HG03558 (cell line): ENCODE data around the gene EIF1.
A peak's percentile ranks its signal among the peaks of the same experiment; 100 is the strongest.
"Not testable (repeated sequence)": the region's sequence is repeated elsewhere in the genome, so short reads cannot be mapped to it uniquely, and the experiment has no call there.

Experiments used
- ATAC-seq: cut with Tn5 transposase; IDR thresholded peaks from one replicate; pipeline ENCODE4 v1.9.1; 2021; ENCODE audit warnings: moderate number of reproducible peaks; ENCODE audit not compliant: unreplicated experiment; ENCODE audit errors: extremely low read depth

Gene EIF1

GRCh38 chr17:41688641-41689496 is at the start of gene EIF1:
Gene EIF1, plus strand, starts transcription at chr17:41688885. Its CDS starts 154 bp downstream, at chr17:41689039.
- peak; percentile 58 for ATAC-seq

GRCh38 chr17:41638941-41639340 is 49.7 kb upstream of the EIF1 start:
- no peak for ATAC-seq

GRCh38 chr17:41639492-41640473 is 48.9 kb upstream of the EIF1 start:
- ATAC-seq, result no peak

- ATAC-seq, result not testable (repeated sequence)
Measured at GRCh38 chr17:41640596-41640995, 48.1 kb upstream of the EIF1 start.

- no peak for ATAC-seq
Measured at GRCh38 chr17:41642252-41643156, 46.2 kb upstream of the EIF1 start.

GRCh38 chr17:41647038-41647813 is 41.5 kb upstream of the EIF1 start:
- no peak for ATAC-seq

GRCh38 chr17:41647940-41648410 is 40.7 kb upstream of the EIF1 start:
- ATAC-seq, result no peak

- no peak for ATAC-seq
Measured at GRCh38 chr17:41648411-41649195, 40.1 kb upstream of the EIF1 start.

- no peak for ATAC-seq
Measured at GRCh38 chr17:41649923-41650519, 38.7 kb upstream of the EIF1 start.

GRCh38 chr17:41650794-41651624 is 37.7 kb upstream of the EIF1 start:
- no peak for ATAC-seq

- ATAC-seq, result no peak
Measured at GRCh38 chr17:41651625-41652460, 36.8 kb upstream of the EIF1 start.

GRCh38 chr17:41652461-41652970 is 36.2 kb upstream of the EIF1 start:
- ATAC-seq, result no peak

GRCh38 chr17:41653421-41653820 is 35.3 kb upstream of the EIF1 start:
- ATAC-seq, result no peak

GRCh38 chr17:41653892-41654677 is 34.6 kb upstream of the EIF1 start:
- no peak for ATAC-seq
